GM10266 (cell line): ENCODE data around the gene TRIM23.
"Not testable (repeated sequence)": the region's sequence is repeated elsewhere in the genome, so short reads cannot be mapped to it uniquely, and the experiment has no call there.

ENCODE experiments used
- DNase-seq: peaks from one replicate; pipeline ENCODE4 v3.0.0; 2012; ENCODE audit errors: extremely low spot score
- CTCF ChIP-seq: IDR thresholded peaks from 2 replicates; pipeline ENCODE4 v1.5.1; 2012; ENCODE audit warnings: mild to moderate bottlenecking, low read depth; ENCODE audit not compliant: control insufficient read depth, insufficient read depth; ENCODE audit errors: missing control alignments

Gene TRIM23

GRCh38 chr5:65620021-65620420, 4.1 kb downstream of the TRIM23 start:
- TF ChIP-seq CTCF, result no peak
- no peak for DNase-seq

GRCh38 chr5:65612298-65612907, 11.7 kb downstream of the TRIM23 start:
- no peak for TF ChIP-seq CTCF
- DNase-seq, result no peak

- DNase-seq, result no peak
- no peak for TF ChIP-seq CTCF
Observed at GRCh38 chr5:65611524-65611923, 12.6 kb downstream of the TRIM23 start.

GRCh38 chr5:65601761-65602160, 22.4 kb downstream of the TRIM23 start:
- not testable (repeated sequence) for DNase-seq

- no peak for TF ChIP-seq CTCF
- DNase-seq, result no peak
Observed at GRCh38 chr5:65588694-65589093, 35.4 kb downstream of the TRIM23 start.

GRCh38 chr5:65577141-65577540, 47.0 kb downstream of the TRIM23 start:
- TF ChIP-seq CTCF, result no peak
- no peak for DNase-seq

- no peak for DNase-seq
- TF ChIP-seq CTCF, result no peak
Observed at GRCh38 chr5:65570598-65571226, 53.4 kb downstream of the TRIM23 start.
